ENCODE data around the gene GATAD2A.

GATAD2A gene

DNA sequence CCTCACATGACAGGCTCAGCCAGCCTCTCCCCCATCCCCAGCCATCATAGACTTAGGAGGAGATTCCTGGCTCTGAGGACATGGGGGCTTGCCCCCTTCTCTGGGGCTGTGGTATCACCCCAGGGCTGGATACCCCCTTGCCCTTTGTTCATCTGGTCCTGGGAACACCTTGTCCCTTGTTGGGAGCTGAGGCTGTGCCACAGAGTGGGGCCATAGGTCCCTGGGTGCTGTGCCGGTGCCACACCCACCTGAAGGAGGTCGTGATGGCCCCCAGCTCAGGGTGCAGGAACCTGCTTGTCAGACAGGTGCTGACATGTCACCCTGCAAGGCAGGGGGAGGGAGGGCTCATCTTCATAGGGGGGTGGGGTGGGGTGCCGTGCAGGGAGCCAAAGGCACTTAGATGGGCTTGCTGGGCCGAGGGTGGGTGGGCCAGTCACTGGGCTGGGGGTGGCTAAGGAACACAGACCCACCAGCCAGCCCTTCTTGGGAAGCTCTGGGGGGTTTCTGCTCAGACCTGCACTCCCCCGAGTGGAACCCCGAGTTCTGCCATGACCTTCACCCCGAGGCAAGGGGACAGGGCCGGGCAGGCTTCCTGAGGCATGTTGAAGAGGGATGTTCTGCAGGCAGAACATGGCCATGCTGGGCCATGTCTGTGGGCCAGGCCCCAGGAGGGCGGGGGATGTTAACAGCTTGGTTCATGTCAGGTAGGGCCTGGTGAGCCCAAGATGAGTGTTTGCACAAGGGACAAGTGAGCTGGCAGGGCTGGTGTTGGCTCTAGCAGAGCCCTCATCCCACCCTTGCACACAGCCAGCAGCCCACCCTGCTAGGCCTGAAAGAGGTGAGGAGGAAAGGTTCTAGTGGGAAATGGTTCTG is 81.8 kb downstream of the GATAD2A start:
- H3K27me3 ChIP-seq (ENCODE audit: control insufficient read depth, insufficient read depth, low read length) = no peaks in the 10 kb centered on the region
- H3K9ac ChIP-seq = no peak overlapping the region
- H3K4me1 ChIP-seq = peaks cover 63% of the 10 kb centered on the region
- peak overlapping the region; percentile 17 for H2AFZ ChIP-seq
- H3K27ac ChIP-seq = peak overlapping the region; percentile 98
- H3K4me3 ChIP-seq (ENCODE audit: low read depth, low read length) = no peak overlapping the region
- no peaks in the 10 kb centered on the region for H3K36me3 ChIP-seq (ENCODE audit: control insufficient read depth, insufficient read depth, low read length)
- H3K79me2 ChIP-seq = peaks cover 24% of the 10 kb centered on the region
- no peaks in the 10 kb centered on the region for H3K9me3 ChIP-seq (ENCODE audit: control insufficient read depth, low read length)
- TF ChIP-seq CTCF (IDR thresholded peaks at IDR 0.05) = no peak
- H3K4me2 ChIP-seq (ENCODE audit: low read length) = peak overlapping the region; percentile 9

DNA sequence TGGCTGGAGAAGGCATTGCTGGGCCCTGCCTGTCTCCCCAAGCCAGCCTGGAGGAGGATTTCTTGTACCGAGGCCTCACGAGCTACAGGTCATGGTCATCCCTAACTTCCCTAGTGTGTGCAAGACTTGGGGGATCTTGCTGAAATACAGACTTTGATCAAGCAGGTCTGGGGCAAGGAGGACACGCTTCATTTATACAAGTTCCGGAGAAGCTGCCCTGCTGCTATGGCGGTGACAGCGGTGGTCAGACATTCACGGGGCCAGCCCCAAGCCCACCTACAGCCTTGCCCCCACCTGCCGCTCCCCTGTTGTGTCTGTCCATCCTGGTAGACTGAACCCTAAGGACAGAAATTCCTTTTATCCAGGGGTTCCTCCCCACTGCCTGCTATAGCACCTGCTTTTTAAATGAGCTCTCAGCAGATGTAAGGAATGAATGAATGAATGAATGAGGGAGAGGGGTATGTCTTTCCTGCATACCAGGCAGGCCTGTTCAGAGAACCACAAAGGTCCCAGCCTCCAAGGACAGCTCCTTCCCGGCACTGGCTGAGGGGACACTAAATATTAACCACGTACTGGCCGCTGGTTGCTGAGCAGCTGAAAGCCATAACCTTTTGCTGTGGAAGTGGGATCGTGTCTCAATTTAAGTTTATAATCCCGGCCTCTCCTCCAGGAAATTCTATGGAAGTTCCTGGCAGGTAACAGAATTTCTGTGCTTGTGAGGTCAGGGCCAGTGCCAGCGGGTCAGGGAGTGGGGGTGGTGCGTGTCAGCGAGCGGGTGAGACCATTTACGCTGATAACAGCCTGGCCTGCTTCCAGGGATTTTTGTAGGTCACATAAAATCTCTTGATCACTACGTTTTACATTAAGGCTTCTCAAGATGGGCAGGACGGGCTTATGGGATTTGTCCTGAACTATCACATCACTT is 82.7 kb downstream of the GATAD2A start:
- Histone ChIP-seq H3K4me2 (ENCODE audit: low read length) (peak overlapping the region; percentile 8), H3K4me3 (ENCODE audit: low read depth, low read length) (peak overlapping the region; percentile 34), H3K27ac (peak overlapping the region; percentile 98), H3K4me1 (peaks cover 57% of the 10 kb centered on the region), H3K36me3 (ENCODE audit: control insufficient read depth, insufficient read depth, low read length) (no peaks in the 10 kb centered on the region), H3K9me3 (ENCODE audit: control insufficient read depth, low read length) (no peaks in the 10 kb centered on the region), H3K27me3 (ENCODE audit: control insufficient read depth, insufficient read depth, low read length) (no peaks in the 10 kb centered on the region), H3K9ac (no peak overlapping the region), H2AFZ (peak overlapping the region; percentile 85), H3K79me2 (peaks cover 20% of the 10 kb centered on the region)
- TF ChIP-seq CTCF (IDR thresholded peaks at IDR 0.05) = no peak

- Histone ChIP-seq H3K4me1 (peaks cover 56% of the 10 kb centered on the region), H3K4me3 (ENCODE audit: low read depth, low read length) (peak overlapping the region; percentile 34), H3K27me3 (ENCODE audit: control insufficient read depth, insufficient read depth, low read length) (no peaks in the 10 kb centered on the region), H2AFZ (peak overlapping the region; percentile 85), H3K27ac (peak overlapping the region; percentile 98), H3K36me3 (ENCODE audit: control insufficient read depth, insufficient read depth, low read length) (no peaks in the 10 kb centered on the region), H3K79me2 (peaks cover 21% of the 10 kb centered on the region), H3K4me2 (ENCODE audit: low read length) (peak overlapping the region; percentile 8), H3K9me3 (ENCODE audit: control insufficient read depth, low read length) (no peaks in the 10 kb centered on the region), H3K9ac (no peak overlapping the region)
- TF ChIP-seq CTCF (IDR thresholded peaks at IDR 0.05) = no peak
Measured at GRCh38 chr19:19488875-19489690, 83.6 kb downstream of the GATAD2A start.

DNA sequence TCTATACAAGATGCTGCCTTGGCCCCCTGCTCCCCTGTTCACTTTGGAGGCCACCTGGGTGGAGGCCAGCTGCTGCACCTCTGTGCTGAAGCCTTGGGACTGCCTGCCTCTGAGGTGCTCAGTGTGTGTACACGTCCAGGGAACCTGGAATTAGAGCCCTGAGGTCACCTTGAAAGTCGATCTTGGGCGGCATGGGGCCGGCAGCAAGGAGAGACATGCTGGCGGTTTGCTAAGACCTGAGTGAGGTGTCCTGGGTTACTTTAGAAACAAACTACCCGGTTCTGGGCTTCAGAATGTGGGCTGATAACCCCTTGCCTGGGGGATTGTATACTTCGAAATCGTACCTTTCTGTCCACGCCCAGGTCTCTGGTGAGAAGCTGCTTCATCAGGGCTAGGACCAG is 84.3 kb downstream of the GATAD2A start:
- H3K36me3 ChIP-seq (ENCODE audit: control insufficient read depth, insufficient read depth, low read length) = no peaks in the 10 kb centered on the region
- no peak overlapping the region for H3K9ac ChIP-seq
- peaks cover 53% of the 10 kb centered on the region for H3K4me1 ChIP-seq
- H3K27me3 ChIP-seq (ENCODE audit: control insufficient read depth, insufficient read depth, low read length) = no peaks in the 10 kb centered on the region
- H3K4me3 ChIP-seq (ENCODE audit: low read depth, low read length) = peak overlapping the region; percentile 17
- H3K27ac ChIP-seq = peak overlapping the region; percentile 98
- H2AFZ ChIP-seq = peak overlapping the region; percentile 85
- H3K79me2 ChIP-seq = peaks cover 23% of the 10 kb centered on the region
- no peak for TF ChIP-seq CTCF (IDR thresholded peaks at IDR 0.05)
- H3K9me3 ChIP-seq (ENCODE audit: control insufficient read depth, low read length) = no peaks in the 10 kb centered on the region
- peak overlapping the region; percentile 8 for H3K4me2 ChIP-seq (ENCODE audit: low read length)
